SK-N-SH (cell line): ENCODE results near the gene TBCCD1. TPM values are rescaled to one million over a fixed set of nuclear protein-coding genes. Genes with fewer than 3 reads are reported as not detected.

ENCODE experiments used
- CTCF ChIA-PET: fragments of 300-600, 350-600 bp; formaldehyde crosslinking; extraction: SDS; loops from one replicate; lab custom pipeline; 2021; lab: Yijun Ruan, JAX
- POLR2A ChIA-PET: fragments of 350-600 bp; sonication (Branson Sonifier 250); formaldehyde crosslinking; extraction: SDS; loops from one replicate; lab custom pipeline; 2020; ENCODE audit warnings: antibody characterized with exemption, inconsistent platforms; lab: Yijun Ruan, JAX
- DNase-seq: peaks from one replicate; pipeline ENCODE4 v3.0.0; 2012
- H2AFZ ChIP-seq: fragments of 200-600 bp; sonication (generic); 2 replicates; pipeline ENCODE4 v1.8.1; 2016; ENCODE audit warnings: antibody characterized with exemption, mild to moderate bottlenecking, low read depth
- H3F3A ChIP-seq: fragments of 200-600 bp; sonication (generic); replicated peaks from 2 replicates; pipeline ENCODE3; 2016; ENCODE audit warnings: antibody characterized with exemption, mild to moderate bottlenecking; ENCODE audit not compliant: insufficient read depth
- H3K27ac ChIP-seq, 2 experiments: fragments of 200-500 bp in 1 of 2; fragments of 200-600 bp in 1 of 2; sonication (Bioruptor generic) in 1 of 2; sonication (generic), shearing (Covaris generic) in 1 of 2; 2 replicates each; pipeline versions ENCODE4 v1.5.1 to v1.6.1; 2014 to 2016; ENCODE audit warnings: low read depth in 2 of 2, inconsistent platforms in 1 of 2, low read length in 1 of 2, mild to moderate bottlenecking in 1 of 2, mixed read lengths in 1 of 2
- H3K27me3 ChIP-seq: fragments of 200-600 bp; sonication (generic), shearing (Covaris generic); 2 replicates; pipeline ENCODE4 v1.6.1; 2016; ENCODE audit warnings: mixed run types; ENCODE audit not compliant: insufficient read depth
- H3K36me3 ChIP-seq, 2 experiments: fragments of 200-500 bp in 1 of 2; fragments of 200-600 bp in 1 of 2; sonication (Bioruptor generic) in 1 of 2; sonication (generic) in 1 of 2; replicated peaks in 1 of 2; 2 replicates each; pipeline versions ENCODE3 to v1.5.1; 2014 to 2016; ENCODE audit warnings: low read length in 1 of 2, mild to moderate bottlenecking in 1 of 2; ENCODE audit not compliant: insufficient read depth in 2 of 2, control insufficient read depth in 1 of 2
- H3K4me1 ChIP-seq, 2 experiments: fragments of 200-500 bp in 1 of 2; fragments of 200-600 bp in 1 of 2; sonication (Bioruptor generic) in 1 of 2; sonication (generic), shearing (Covaris generic) in 1 of 2; 2 replicates each; pipeline versions ENCODE4 v1.5.1 to v1.6.1; 2014 to 2016; ENCODE audit warnings: low read depth in 1 of 2, low read length in 1 of 2, mixed run types in 1 of 2; ENCODE audit not compliant: insufficient read depth in 2 of 2, control insufficient read depth in 1 of 2
- H3K4me2 ChIP-seq: fragments of 200-600 bp; sonication (generic), shearing (Covaris generic); 2 replicates; pipeline ENCODE4 v1.6.1; 2017; ENCODE audit warnings: mixed run types
- H3K4me3 ChIP-seq, 2 experiments: fragments of 200-500 bp in 1 of 2; fragments of 200-600 bp in 1 of 2; sonication (Bioruptor generic) in 1 of 2; sonication (generic), shearing (Covaris generic) in 1 of 2; 2 replicates each; pipeline versions ENCODE4 v1.5.1 to v1.8.1; 2014 to 2016; ENCODE audit warnings: low read depth in 2 of 2, inconsistent platforms in 1 of 2, low read length in 1 of 2, mild to moderate bottlenecking in 1 of 2, mixed read lengths in 1 of 2, moderate library complexity in 1 of 2
- H3K79me2 ChIP-seq: fragments of 200-600 bp; sonication (generic); 2 replicates; pipeline ENCODE4 v1.8.1; 2017; ENCODE audit warnings: mild to moderate bottlenecking; ENCODE audit not compliant: insufficient read depth
- H3K9ac ChIP-seq: fragments of 200-600 bp; sonication (generic); 2 replicates; pipeline ENCODE4 v1.6.1; 2017; ENCODE audit warnings: mixed run types
- H3K9me2 ChIP-seq: fragments of 200-600 bp; sonication (generic); 2 replicates; pipeline ENCODE4 v1.6.1; 2017; ENCODE audit warnings: mixed run types
- H3K9me3 ChIP-seq: fragments of 200-600 bp; sonication (generic); 2 replicates; pipeline ENCODE4 v1.6.1; 2017; ENCODE audit warnings: mixed run types, mild to moderate bottlenecking, moderate library complexity
- H4K20me1 ChIP-seq: fragments of 200-600 bp; sonication (generic); 2 replicates; pipeline ENCODE4 v1.6.1; 2017; ENCODE audit warnings: mild to moderate bottlenecking, mixed run types; ENCODE audit not compliant: insufficient read depth
- CHD2 ChIP-seq: fragments of 150-350 bp; IDR thresholded peaks from 2 replicates; pipeline ENCODE4 v1.6.1; 2018; ENCODE audit warnings: low read length; ENCODE audit not compliant: partially characterized antibody
- ELF1 ChIP-seq: IDR thresholded peaks from 2 replicates; pipeline ENCODE4 v1.4.0; 2012
- EP300 ChIP-seq, 2 experiments: IDR thresholded peaks; 2 replicates each; pipeline versions ENCODE4 v1.4.0 to v1.6.1; 2012; ENCODE audit warnings: borderline replicate concordance in 1 of 2, low read depth in 1 of 2, low read length in 1 of 2
- EZH2phosphoT487 ChIP-seq: fragments of 200-600 bp; sonication (generic); IDR thresholded peaks from 2 replicates; pipeline ENCODE4 v1.6.1; 2017; ENCODE audit warnings: low read depth, mixed run types, mild to moderate bottlenecking, antibody characterized with exemption, moderate library complexity, borderline replicate concordance
- FOSL2 ChIP-seq: IDR thresholded peaks from 2 replicates; pipeline ENCODE4 v1.4.0; 2012; ENCODE audit warnings: low read depth, mild to moderate bottlenecking, moderate library complexity, borderline replicate concordance
- FOXJ3 ChIP-seq: sonication (generic); formaldehyde crosslinking; IDR thresholded peaks from 2 replicates; pipeline ENCODE4 v1.5.1; 2020; ENCODE audit warnings: mild to moderate bottlenecking, missing genetic modification reagents
- FOXM1 ChIP-seq: IDR thresholded peaks from 2 replicates; pipeline ENCODE4 v1.4.0; 2012; ENCODE audit warnings: low read depth, mild to moderate bottlenecking
- GABPA ChIP-seq: IDR thresholded peaks from 2 replicates; pipeline ENCODE4 v1.4.0; 2012; ENCODE audit warnings: low read depth, mild to moderate bottlenecking
- JUND ChIP-seq: IDR thresholded peaks from 2 replicates; pipeline ENCODE4 v1.4.0; 2012
- MEF2A ChIP-seq: IDR thresholded peaks from 2 replicates; pipeline ENCODE4 v1.4.0; 2012; ENCODE audit warnings: low read depth, borderline replicate concordance
- MXI1 ChIP-seq: IDR thresholded peaks from 2 replicates; pipeline ENCODE4 v1.6.1; 2012; ENCODE audit warnings: mild to moderate bottlenecking, low read depth, low read length, improper control_type of control experiment
- NFIC ChIP-seq: IDR thresholded peaks from 2 replicates; pipeline ENCODE4 v1.4.0; 2012; ENCODE audit warnings: borderline replicate concordance
- RAD21 ChIP-seq: IDR thresholded peaks from 2 replicates; pipeline ENCODE4 v1.6.1; 2012; ENCODE audit warnings: mild to moderate bottlenecking, low read length
- RFX5 ChIP-seq: IDR thresholded peaks from 2 replicates; pipeline ENCODE4 v1.6.1; 2012; ENCODE audit warnings: mild to moderate bottlenecking, improper control_type of control experiment, low read length
- SIN3A ChIP-seq: IDR thresholded peaks from 2 replicates; pipeline ENCODE4 v1.6.1; 2012; ENCODE audit warnings: low read depth, mild to moderate bottlenecking, low read length, moderate library complexity, borderline replicate concordance
- SMC3 ChIP-seq: IDR thresholded peaks from 2 replicates; pipeline ENCODE4 v1.6.1; 2012; ENCODE audit warnings: low read depth, low read length, improper control_type of control experiment
- TAF1 ChIP-seq: IDR thresholded peaks from 2 replicates; pipeline ENCODE4 v1.6.1; 2012; ENCODE audit warnings: low read depth, mild to moderate bottlenecking, low read length, moderate library complexity, borderline replicate concordance
- TCF12 ChIP-seq: IDR thresholded peaks from 2 replicates; pipeline ENCODE4 v1.4.0; 2012
- TEAD4 ChIP-seq: IDR thresholded peaks from 2 replicates; pipeline ENCODE4 v1.4.0; 2012; ENCODE audit warnings: mild to moderate bottlenecking, borderline replicate concordance; ENCODE audit not compliant: insufficient read depth
- YY1 ChIP-seq: IDR thresholded peaks from 2 replicates; pipeline ENCODE4 v1.4.0; 2012; ENCODE audit warnings: low read depth, mild to moderate bottlenecking
- WGBS: methylation state at CpG from one replicate; pipeline ENCODE4 v1.1.6; 2017; ENCODE audit warnings: low lambda C conversion rate; 5-methylcytosine and 5-hydroxymethylcytosine counted together
- polyA plus RNA-seq, 3 experiments: library from polyadenylated mRNA; depleted of rRNA; stranded (reverse); fragments of >200 nt; gene quantifications; 2 replicates each; pipeline ENCODE4 v1.2.3, GENCODE V29; 2012
- TF ChIP-seq, protein P1 (sequence below): IDR thresholded peaks from 2 replicates; pipeline ENCODE4 v1.4.0; 2012; ENCODE audit warnings: low read depth, borderline replicate concordance
- TF ChIP-seq, protein P2 (sequence below): fragments of 150-350 bp; IDR thresholded peaks from 2 replicates; pipeline ENCODE4 v1.6.1; 2017; ENCODE audit warnings: antibody characterized with exemption, low read length, low read depth, borderline replicate concordance
- TF ChIP-seq, protein P3 (sequence below): IDR thresholded peaks from 2 replicates; pipeline ENCODE4; 2012
- TF ChIP-seq, protein P4 (sequence below): IDR thresholded peaks from 2 replicates; pipeline ENCODE4 v1.4.0; 2012; ENCODE audit warnings: low read depth
- TF ChIP-seq, protein P5 (sequence below): fragments of 200-600 bp; sonication (generic); IDR thresholded peaks from 2 replicates; pipeline ENCODE4 v1.6.1; 2017; ENCODE audit warnings: antibody characterized with exemption, mild to moderate bottlenecking, moderate library complexity
- TF ChIP-seq, protein P6 (sequence below): fragments of 150-350 bp; IDR thresholded peaks from 2 replicates; pipeline ENCODE4 v1.6.1; 2016; ENCODE audit warnings: mild to moderate bottlenecking, low read depth, low read length

The TBCCD1 gene
- polyA plus RNA-seq, 1 of the 3 experiments (the other 2 are of a cell fraction): 6.5 TPM

DNA sequence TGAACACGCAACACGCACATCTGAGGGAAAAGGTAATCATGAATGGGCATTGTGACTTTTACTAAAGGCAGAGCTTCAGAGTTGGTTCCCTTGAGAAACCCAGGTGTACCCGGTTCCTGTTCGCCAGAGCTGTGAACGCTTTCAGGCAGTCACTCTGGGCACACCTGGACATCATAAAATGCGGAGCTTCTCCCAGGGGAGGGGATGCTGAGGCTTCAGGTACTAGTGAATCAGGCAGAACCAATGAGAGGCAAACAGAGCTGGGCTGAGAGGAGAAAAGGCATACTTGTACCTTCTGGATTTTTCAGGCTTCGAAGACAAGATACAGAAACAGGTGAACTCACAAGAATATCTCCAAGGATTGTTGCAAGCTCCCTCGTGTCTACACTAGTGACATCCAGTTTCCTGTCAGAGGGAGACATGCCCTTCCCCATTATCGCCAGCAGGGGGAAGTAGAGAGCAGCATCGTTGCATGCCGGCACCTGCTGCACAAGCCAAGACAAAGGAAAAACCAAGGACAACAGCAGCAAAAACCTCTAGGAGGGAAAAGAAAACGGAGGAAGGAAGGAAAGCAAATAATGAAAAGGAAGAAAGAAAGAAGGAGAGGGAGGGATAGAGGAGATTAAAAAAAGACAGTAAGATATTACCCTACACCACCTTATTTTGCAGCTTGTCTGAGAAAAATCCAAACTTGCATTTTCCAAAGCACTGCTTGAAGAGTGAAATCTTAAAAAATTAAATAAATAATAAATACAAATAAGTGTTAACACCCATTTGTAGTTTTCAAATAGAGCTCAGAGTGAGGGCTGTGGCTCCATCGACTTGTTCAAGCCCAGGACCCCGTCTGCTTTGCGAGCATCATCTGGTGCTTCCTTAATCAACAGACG is 47.7 kb upstream of the TBCCD1 start:
- WGBS: 32% methylated on average over 16 of the region's 16 CpGs
- no peaks in the 10 kb centered on the region for H3K9me2 ChIP-seq
- H3K4me3 ChIP-seq: peak overlapping the region in 1 of 2 experiments; percentile 14; a peak in 1 of 4 replicates
- no peaks in the 10 kb centered on the region for H4K20me1 ChIP-seq
- peaks cover 0 to 7% of the 10 kb centered on the region in 2 experiments; a peak in 2 of 4 replicates for H3K4me1 ChIP-seq
- H3K4me2 ChIP-seq: no peak overlapping the region
- no peaks in the 10 kb centered on the region for H3K9me3 ChIP-seq
- no peak overlapping the region for H3K27ac ChIP-seq
- H3F3A ChIP-seq: no peaks in the 10 kb centered on the region
- ChIA-PET CTCF (interaction anchor here (0.5 to 8.6 kb wide), 65 partner anchors 10 to 1417 kb away, joined by 3 to 167 read pairs (median 4); partner anchors contain the start of genes DNAJB11, HRG, RFC4 and TBCCD1), POLR2A (interaction anchor here (0.7 to 4.9 kb wide), 3 partner anchors 12 to 451 kb away, joined by 3 to 31 read pairs (median 6); partner anchors contain the start of gene EIF4A2)
- peaks cover 20% of the 10 kb centered on the region; the same call in 1 of the 2 replicates for H3K27me3 ChIP-seq
- no peak overlapping the region for H2AFZ ChIP-seq
- DNase-seq: peak; percentile 82
- no peaks in the 10 kb centered on the region for H3K79me2 ChIP-seq
- H3K9ac ChIP-seq: no peak overlapping the region
- H3K36me3 ChIP-seq: no peaks in the 10 kb centered on the region
- TF ChIP-seq MEF2A: no peak
- TF ChIP-seq RFX5: no peak
- no peak for TF ChIP-seq TEAD4
- no peak for TF ChIP-seq EZH2phosphoT487
- TF ChIP-seq, protein P1, sequence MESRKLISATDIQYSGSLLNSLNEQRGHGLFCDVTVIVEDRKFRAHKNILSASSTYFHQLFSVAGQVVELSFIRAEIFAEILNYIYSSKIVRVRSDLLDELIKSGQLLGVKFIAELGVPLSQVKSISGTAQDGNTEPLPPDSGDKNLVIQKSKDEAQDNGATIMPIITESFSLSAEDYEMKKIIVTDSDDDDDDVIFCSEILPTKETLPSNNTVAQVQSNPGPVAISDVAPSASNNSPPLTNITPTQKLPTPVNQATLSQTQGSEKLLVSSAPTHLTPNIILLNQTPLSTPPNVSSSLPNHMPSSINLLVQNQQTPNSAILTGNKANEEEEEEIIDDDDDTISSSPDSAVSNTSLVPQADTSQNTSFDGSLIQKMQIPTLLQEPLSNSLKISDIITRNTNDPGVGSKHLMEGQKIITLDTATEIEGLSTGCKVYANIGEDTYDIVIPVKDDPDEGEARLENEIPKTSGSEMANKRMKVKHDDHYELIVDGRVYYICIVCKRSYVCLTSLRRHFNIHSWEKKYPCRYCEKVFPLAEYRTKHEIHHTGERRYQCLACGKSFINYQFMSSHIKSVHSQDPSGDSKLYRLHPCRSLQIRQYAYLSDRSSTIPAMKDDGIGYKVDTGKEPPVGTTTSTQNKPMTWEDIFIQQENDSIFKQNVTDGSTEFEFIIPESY: no peak
- TF ChIP-seq, protein P2, sequence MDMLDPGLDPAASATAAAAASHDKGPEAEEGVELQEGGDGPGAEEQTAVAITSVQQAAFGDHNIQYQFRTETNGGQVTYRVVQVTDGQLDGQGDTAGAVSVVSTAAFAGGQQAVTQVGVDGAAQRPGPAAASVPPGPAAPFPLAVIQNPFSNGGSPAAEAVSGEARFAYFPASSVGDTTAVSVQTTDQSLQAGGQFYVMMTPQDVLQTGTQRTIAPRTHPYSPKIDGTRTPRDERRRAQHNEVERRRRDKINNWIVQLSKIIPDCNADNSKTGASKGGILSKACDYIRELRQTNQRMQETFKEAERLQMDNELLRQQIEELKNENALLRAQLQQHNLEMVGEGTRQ: no peak
- no peak for TF ChIP-seq NFIC
- no peak for TF ChIP-seq GABPA
- no peak for TF ChIP-seq CHD2
- TF ChIP-seq RAD21: peak; percentile 74
- TF ChIP-seq, protein P3, sequence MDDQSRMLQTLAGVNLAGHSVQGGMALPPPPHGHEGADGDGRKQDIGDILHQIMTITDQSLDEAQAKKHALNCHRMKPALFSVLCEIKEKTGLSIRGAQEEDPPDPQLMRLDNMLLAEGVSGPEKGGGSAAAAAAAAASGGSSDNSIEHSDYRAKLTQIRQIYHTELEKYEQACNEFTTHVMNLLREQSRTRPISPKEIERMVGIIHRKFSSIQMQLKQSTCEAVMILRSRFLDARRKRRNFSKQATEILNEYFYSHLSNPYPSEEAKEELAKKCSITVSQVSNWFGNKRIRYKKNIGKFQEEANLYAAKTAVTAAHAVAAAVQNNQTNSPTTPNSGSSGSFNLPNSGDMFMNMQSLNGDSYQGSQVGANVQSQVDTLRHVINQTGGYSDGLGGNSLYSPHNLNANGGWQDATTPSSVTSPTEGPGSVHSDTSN: no peak
- TF ChIP-seq SMC3: peak; percentile 84
- TF ChIP-seq MXI1: peak; percentile 87
- no peak for TF ChIP-seq TAF1
- TF ChIP-seq YY1: no peak
- no peak for TF ChIP-seq FOXJ3 (CRISPR knock-in tag)
- no peak for TF ChIP-seq EP300 (IDR thresholded peaks at IDR 0.05; ENCODE audit: borderline replicate concordance in 1 of 2, low read depth in 1 of 2, low read length in 1 of 2)
- no peak for TF ChIP-seq TCF12
- TF ChIP-seq, protein P4, sequence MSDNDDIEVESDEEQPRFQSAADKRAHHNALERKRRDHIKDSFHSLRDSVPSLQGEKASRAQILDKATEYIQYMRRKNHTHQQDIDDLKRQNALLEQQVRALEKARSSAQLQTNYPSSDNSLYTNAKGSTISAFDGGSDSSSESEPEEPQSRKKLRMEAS: peak; percentile 50; the same call in 1 of the 2 replicates
- no peak for TF ChIP-seq JUND
- no peak for TF ChIP-seq FOSL2
- TF ChIP-seq SIN3A: peak; percentile 64; the same call in 1 of the 2 replicates
- TF ChIP-seq FOXM1: no peak
- TF ChIP-seq, protein P5, sequence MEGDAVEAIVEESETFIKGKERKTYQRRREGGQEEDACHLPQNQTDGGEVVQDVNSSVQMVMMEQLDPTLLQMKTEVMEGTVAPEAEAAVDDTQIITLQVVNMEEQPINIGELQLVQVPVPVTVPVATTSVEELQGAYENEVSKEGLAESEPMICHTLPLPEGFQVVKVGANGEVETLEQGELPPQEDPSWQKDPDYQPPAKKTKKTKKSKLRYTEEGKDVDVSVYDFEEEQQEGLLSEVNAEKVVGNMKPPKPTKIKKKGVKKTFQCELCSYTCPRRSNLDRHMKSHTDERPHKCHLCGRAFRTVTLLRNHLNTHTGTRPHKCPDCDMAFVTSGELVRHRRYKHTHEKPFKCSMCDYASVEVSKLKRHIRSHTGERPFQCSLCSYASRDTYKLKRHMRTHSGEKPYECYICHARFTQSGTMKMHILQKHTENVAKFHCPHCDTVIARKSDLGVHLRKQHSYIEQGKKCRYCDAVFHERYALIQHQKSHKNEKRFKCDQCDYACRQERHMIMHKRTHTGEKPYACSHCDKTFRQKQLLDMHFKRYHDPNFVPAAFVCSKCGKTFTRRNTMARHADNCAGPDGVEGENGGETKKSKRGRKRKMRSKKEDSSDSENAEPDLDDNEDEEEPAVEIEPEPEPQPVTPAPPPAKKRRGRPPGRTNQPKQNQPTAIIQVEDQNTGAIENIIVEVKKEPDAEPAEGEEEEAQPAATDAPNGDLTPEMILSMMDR: peak; percentile 96
- no peak for TF ChIP-seq ELF1
- TF ChIP-seq, protein P6, sequence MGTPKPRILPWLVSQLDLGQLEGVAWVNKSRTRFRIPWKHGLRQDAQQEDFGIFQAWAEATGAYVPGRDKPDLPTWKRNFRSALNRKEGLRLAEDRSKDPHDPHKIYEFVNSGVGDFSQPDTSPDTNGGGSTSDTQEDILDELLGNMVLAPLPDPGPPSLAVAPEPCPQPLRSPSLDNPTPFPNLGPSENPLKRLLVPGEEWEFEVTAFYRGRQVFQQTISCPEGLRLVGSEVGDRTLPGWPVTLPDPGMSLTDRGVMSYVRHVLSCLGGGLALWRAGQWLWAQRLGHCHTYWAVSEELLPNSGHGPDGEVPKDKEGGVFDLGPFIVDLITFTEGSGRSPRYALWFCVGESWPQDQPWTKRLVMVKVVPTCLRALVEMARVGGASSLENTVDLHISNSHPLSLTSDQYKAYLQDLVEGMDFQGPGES: no peak
